ENCODE measurements around the gene PRPF19. TPM values are rescaled to one million over a fixed set of nuclear protein-coding genes. Genes with fewer than 3 reads are reported as not detected.

The PRPF19 gene
- total and polyA plus RNA-seq, 2 of the 8 experiments (the other 6 are each of a cell fraction or from before 2014, with no cell fraction given): 107 to 141 TPM

- Histone ChIP-seq H3K23ac (ENCODE audit: insufficient read length) (no peak overlapping the region), H3K4ac (replicated peaks; ENCODE audit: insufficient read length, low read depth, low read length) (no peak overlapping the region), H3K36me3 (ENCODE audit: control insufficient read depth in 2 of 4, insufficient read depth in 4 of 4, low read length in 3 of 4) (peaks cover 0 to 15% (median 4%) of the 10 kb centered on the region in 4 experiments; a peak in 4 of 8 replicates), H4K91ac (replicated peaks; ENCODE audit: insufficient read length, low read length) (no peak overlapping the region), H3K4me3 (ENCODE audit: extremely low read depth in 1 of 4, insufficient read depth in 2 of 4, low read depth in 3 of 4, low read length in 4 of 4) (no peak overlapping the region), H2AK5ac (ENCODE audit: low read depth, low read length) (no peak overlapping the region), H2AFZ (ENCODE audit: low read length) (no peak overlapping the region), H3K56ac (replicated peaks; ENCODE audit: insufficient read length, low read depth, low read length) (no peak overlapping the region), H4K8ac (ENCODE audit: extremely low read depth, insufficient read depth, low read length) (no peak overlapping the region), H2BK12ac (ENCODE audit: low read depth, low read length) (no peak overlapping the region), H2BK5ac (ENCODE audit: low read depth, low read length) (no peak overlapping the region), H3K23me2 (ENCODE audit: low read depth, low read length) (no peaks in the 10 kb centered on the region), H3K79me2 (ENCODE audit: control insufficient read depth in 1 of 2, insufficient read depth in 2 of 2, low read length in 2 of 2) (no peaks in the 10 kb centered on the region), H4K5ac (ENCODE audit: insufficient read length, low read depth, low read length) (no peak overlapping the region), H3K18ac (ENCODE audit: extremely low read depth, low read length) (no peak overlapping the region), H3K27ac (ENCODE audit: low read depth, low read length) (no peak overlapping the region), H3K14ac (ENCODE audit: insufficient read length) (no peak overlapping the region), H2BK15ac (ENCODE audit: low read length) (no peak overlapping the region), H2BK20ac (ENCODE audit: low read length) (no peak overlapping the region), H4K20me1 (replicated peaks in 1 of 2; ENCODE audit: control insufficient read depth in 1 of 2, insufficient read depth in 2 of 2, low read length in 2 of 2) (peaks cover 0 to 7% of the 10 kb centered on the region in 2 experiments), H3K4me2 (ENCODE audit: insufficient read depth in 1 of 2, low read depth in 2 of 2, low read length in 2 of 2) (no peak overlapping the region), H2BK120ac (replicated peaks; ENCODE audit: low read depth, low read length) (no peak overlapping the region), H3K27me3 (replicated peaks in 1 of 4; ENCODE audit: control insufficient read depth in 3 of 4, extremely low read depth in 1 of 4, insufficient read depth in 3 of 4, low read length in 3 of 4) (no peaks in the 10 kb centered on the region), H3K79me1 (ENCODE audit: low read depth, low read length) (no peaks in the 10 kb centered on the region; the same call in 1 of the 2 replicates), H3K9me3 (ENCODE audit: insufficient read depth in 2 of 2, low read depth in 1 of 2, low read length in 1 of 2) (no peaks in the 10 kb centered on the region), H3K4me1 (replicated peaks in 1 of 4; ENCODE audit: control insufficient read depth in 3 of 4, insufficient read depth in 4 of 4, low read length in 3 of 4) (no peaks in the 10 kb centered on the region), H3K9ac (replicated peaks in 1 of 4; ENCODE audit: extremely low read depth in 1 of 4, low read depth in 3 of 4, low read length in 3 of 4) (no peak overlapping the region)
- no peak for FAIRE-seq
- peak in 1 of 2 experiments; percentile 60 for DNase-seq (ENCODE audit: low read depth in 1 of 2, low spot score in 2 of 2)
- ChIA-PET POLR2A (ENCODE audit: partially characterized antibody) (interaction anchor here (0.6 to 3.5 kb wide), 9 partner anchors 10 to 113 kb away, joined by 3 to 18 read pairs (median 5); partner anchors contain the start of gene PRPF19), CTCF (ENCODE audit: partially characterized antibody) (interaction anchor here (0.7 to 23.0 kb wide), 39 partner anchors 11 to 307 kb away, joined by 3 to 522 read pairs (median 5); partner anchors contain the start of genes MS4A10, PRPF19, TMEM109 and ZP1)
- 65% methylated on average over 5 of the region's 5 CpGs; no CpG with 5 or more reads in 1 of the 2 experiments for WGBS, 2 experiments (ENCODE audit: extremely low coverage in 1 of 2, insufficient coverage in 1 of 2, insufficient read length in 1 of 2, insufficient replicate concordance in 2 of 2, low coverage in 1 of 2, low lambda C conversion rate in 2 of 2, missing lambda C conversion rate in 1 of 2)
- peak; percentile 92 to 93 for TF ChIP-seq RAD21 (IDR thresholded peaks at IDR 0.05 in 1 of 2, conservative IDR thresholded peaks at IDR 0.05 in 1 of 2; ENCODE audit: low read depth in 2 of 2, low read length in 2 of 2)
- no peak for TF ChIP-seq ZNF274 (IDR thresholded peaks at IDR 0.05; ENCODE audit: borderline replicate concordance, extremely low read depth, low read length)
- TF ChIP-seq RNF2 (IDR thresholded peaks at IDR 0.05; ENCODE audit: borderline replicate concordance, low read depth, low read length, missing control alignments, poor library complexity, severe bottlenecking): no peak
Measured at GRCh38 chr11:60887556-60887955, 18.8 kb downstream of the PRPF19 start.
